ENCODE measurements around the gene FAM171A1. TPM values are rescaled to one million over a fixed set of nuclear protein-coding genes. Genes with fewer than 3 reads are reported as not detected.

The FAM171A1 gene
- total and polyA plus RNA-seq, 2 donors (not counting 1 experiment from before 2014, with no cell fraction given), result 0.09 TPM; not detected in 1

GRCh38 chr10:15348579-15348978 lies 22.5 kb downstream of the FAM171A1 start:
- Mint-ChIP-seq H3K27me3 (peaks cover 39% of the 10 kb centered on the region), H3K27ac (no peak overlapping the region), H3K4me3 (no peak overlapping the region), H3K4me1 (no peaks in the 10 kb centered on the region), H3K9me3 (ENCODE audit: insufficient read depth) (no peaks in the 10 kb centered on the region)
- H3K27me3 ChIP-seq (replicated peaks in 1 of 4; ENCODE audit: control extremely low read depth in 1 of 4, control insufficient read depth in 3 of 4, insufficient read depth in 4 of 4, low read length in 3 of 4), result peaks cover 0 to 3% (median 0%) of the 10 kb centered on the region in 4 experiments
- WGBS (ENCODE audit: insufficient coverage), result 83% methylated on average over 5 of the region's 8 CpGs
- DNase-seq (no peak), ATAC-seq (ENCODE audit: low read depth) (no peak)
- H3K4me2 ChIP-seq (replicated peaks; ENCODE audit: low read depth, low read length, poor library complexity, severe bottlenecking), result no peak overlapping the region
- no peaks in the 10 kb centered on the region for H3K36me3 ChIP-seq (replicated peaks in 1 of 2; ENCODE audit: control extremely low read depth in 1 of 2, control insufficient read depth in 1 of 2, extremely low read depth in 1 of 2, insufficient read depth in 2 of 2, low read length in 1 of 2)
- no peak overlapping the region for H3K9ac ChIP-seq (ENCODE audit: low read length)
- H3K4me3 ChIP-seq (ENCODE audit: control extremely low read depth in 1 of 5, extremely low read depth in 1 of 5, insufficient read depth in 1 of 5, low read depth in 2 of 5, low read length in 4 of 5), result no peak overlapping the region
- no peak for TF ChIP-seq EZH2 (IDR thresholded peaks at IDR 0.05; ENCODE audit: borderline replicate concordance, insufficient read depth, low read depth, low read length, poor library complexity, severe bottlenecking)
- H3K9me3 ChIP-seq (ENCODE audit: control extremely low read depth in 1 of 3, control insufficient read depth in 2 of 3, insufficient read depth in 1 of 3, low read length in 2 of 3), result no peaks in the 10 kb centered on the region
- H3K79me2 ChIP-seq (ENCODE audit: control insufficient read depth, insufficient read depth, low read length), result no peaks in the 10 kb centered on the region
- H3K27ac ChIP-seq (ENCODE audit: low read length in 2 of 2), result no peak overlapping the region
- POLR2A ChIA-PET, result no interaction called here
- H2AFZ ChIP-seq (ENCODE audit: insufficient read depth, low read depth, low read length, poor library complexity, severe bottlenecking), result no peak overlapping the region
- CTCF ChIA-PET, result interaction anchor here (0.5 kb wide), 1 partner anchor 298 kb away, joined by 3 read pairs; no protein-coding TSS in a partner anchor
- intact Hi-C loops (cut with micrococcal nuclease), result no loop called here
- H4K20me1 ChIP-seq (ENCODE audit: control insufficient read depth, insufficient read depth, low read length, poor library complexity, severe bottlenecking), result no peaks in the 10 kb centered on the region
- no peaks in the 10 kb centered on the region for H3K4me1 ChIP-seq (ENCODE audit: control insufficient read depth in 2 of 2, insufficient read depth in 2 of 2, low read length in 2 of 2)

DNA sequence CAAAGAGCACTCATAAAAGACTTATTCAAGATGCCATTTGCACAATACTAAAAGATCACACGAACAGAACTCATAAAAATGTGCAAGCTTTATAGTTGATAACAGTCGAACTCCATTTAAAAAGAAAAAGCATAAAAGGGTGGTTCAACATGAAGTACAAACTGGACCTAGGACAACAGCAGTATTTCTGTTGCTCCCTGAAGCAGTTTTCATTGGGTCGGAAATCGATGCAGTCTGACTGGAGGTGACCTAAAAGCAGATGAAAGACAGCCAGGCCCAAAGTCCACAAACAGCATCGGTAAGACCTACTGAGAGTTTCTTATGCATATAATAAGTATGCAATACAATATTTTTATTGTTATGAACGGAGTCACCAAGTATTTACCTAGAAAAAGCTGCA lies 23.9 kb downstream of the FAM171A1 start:
- no peak overlapping the region for H2AFZ ChIP-seq (ENCODE audit: insufficient read depth, low read depth, low read length, poor library complexity, severe bottlenecking)
- no peak overlapping the region for H3K4me3 ChIP-seq (ENCODE audit: control extremely low read depth in 1 of 5, extremely low read depth in 1 of 5, insufficient read depth in 1 of 5, low read depth in 2 of 5, low read length in 4 of 5)
- H3K9me3 ChIP-seq (ENCODE audit: control extremely low read depth in 1 of 3, control insufficient read depth in 2 of 3, insufficient read depth in 1 of 3, low read length in 2 of 3), result no peaks in the 10 kb centered on the region
- H3K79me2 ChIP-seq (ENCODE audit: control insufficient read depth, insufficient read depth, low read length), result no peaks in the 10 kb centered on the region
- intact Hi-C loops (cut with micrococcal nuclease), result no loop called here
- DNase-seq, result no peak
- POLR2A ChIA-PET, result no interaction called here
- H3K4me1 ChIP-seq (ENCODE audit: control insufficient read depth in 2 of 2, insufficient read depth in 2 of 2, low read length in 2 of 2), result no peaks in the 10 kb centered on the region
- H3K27ac ChIP-seq (ENCODE audit: low read length in 2 of 2), result no peak overlapping the region
- H3K9ac ChIP-seq (ENCODE audit: low read length), result no peak overlapping the region
- H3K27me3 Mint-ChIP-seq, result peaks cover 33% of the 10 kb centered on the region
- H3K36me3 ChIP-seq (replicated peaks in 1 of 2; ENCODE audit: control extremely low read depth in 1 of 2, control insufficient read depth in 1 of 2, extremely low read depth in 1 of 2, insufficient read depth in 2 of 2, low read length in 1 of 2), result no peaks in the 10 kb centered on the region
- no peak for ATAC-seq (ENCODE audit: low read depth)
- H3K4me1 Mint-ChIP-seq, result no peaks in the 10 kb centered on the region
- no peak overlapping the region for H3K4me3 Mint-ChIP-seq
- H3K9me3 Mint-ChIP-seq (ENCODE audit: insufficient read depth), result no peaks in the 10 kb centered on the region
- no peak overlapping the region for H3K27ac Mint-ChIP-seq
- CTCF ChIA-PET, result no interaction called here
- no peaks in the 10 kb centered on the region for H4K20me1 ChIP-seq (ENCODE audit: control insufficient read depth, insufficient read depth, low read length, poor library complexity, severe bottlenecking)
- H3K4me2 ChIP-seq (replicated peaks; ENCODE audit: low read depth, low read length, poor library complexity, severe bottlenecking), result no peak overlapping the region
- TF ChIP-seq, protein P1, sequence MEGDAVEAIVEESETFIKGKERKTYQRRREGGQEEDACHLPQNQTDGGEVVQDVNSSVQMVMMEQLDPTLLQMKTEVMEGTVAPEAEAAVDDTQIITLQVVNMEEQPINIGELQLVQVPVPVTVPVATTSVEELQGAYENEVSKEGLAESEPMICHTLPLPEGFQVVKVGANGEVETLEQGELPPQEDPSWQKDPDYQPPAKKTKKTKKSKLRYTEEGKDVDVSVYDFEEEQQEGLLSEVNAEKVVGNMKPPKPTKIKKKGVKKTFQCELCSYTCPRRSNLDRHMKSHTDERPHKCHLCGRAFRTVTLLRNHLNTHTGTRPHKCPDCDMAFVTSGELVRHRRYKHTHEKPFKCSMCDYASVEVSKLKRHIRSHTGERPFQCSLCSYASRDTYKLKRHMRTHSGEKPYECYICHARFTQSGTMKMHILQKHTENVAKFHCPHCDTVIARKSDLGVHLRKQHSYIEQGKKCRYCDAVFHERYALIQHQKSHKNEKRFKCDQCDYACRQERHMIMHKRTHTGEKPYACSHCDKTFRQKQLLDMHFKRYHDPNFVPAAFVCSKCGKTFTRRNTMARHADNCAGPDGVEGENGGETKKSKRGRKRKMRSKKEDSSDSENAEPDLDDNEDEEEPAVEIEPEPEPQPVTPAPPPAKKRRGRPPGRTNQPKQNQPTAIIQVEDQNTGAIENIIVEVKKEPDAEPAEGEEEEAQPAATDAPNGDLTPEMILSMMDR (IDR thresholded peaks at IDR 0.05), result no peak
- TF ChIP-seq EZH2 (IDR thresholded peaks at IDR 0.05; ENCODE audit: borderline replicate concordance, insufficient read depth, low read depth, low read length, poor library complexity, severe bottlenecking), result no peak
- peaks cover 0 to 3% (median 0%) of the 10 kb centered on the region in 4 experiments for H3K27me3 ChIP-seq (replicated peaks in 1 of 4; ENCODE audit: control extremely low read depth in 1 of 4, control insufficient read depth in 3 of 4, insufficient read depth in 4 of 4, low read length in 3 of 4)
- WGBS (ENCODE audit: insufficient coverage), result 96% methylated on average over 3 of the region's 6 CpGs
